Nephron (organoid): ENCODE measurements around the gene RHAG.

Experiments used
- H3K27ac Mint-ChIP-seq, 3 experiments: 2 replicates each; pipeline ENCODE4 v1.8.0; 2020; ENCODE audit warnings: mixed read lengths in 3 of 3, mild to moderate bottlenecking in 2 of 3, moderate library complexity in 1 of 3
- H3K27me3 Mint-ChIP-seq: 2 replicates; pipeline ENCODE4 v1.8.0; 2021; ENCODE audit warnings: low read depth, mild to moderate bottlenecking, moderate library complexity, mixed read lengths
- H3K36me3 Mint-ChIP-seq: 2 replicates; pipeline ENCODE4 v1.8.0; 2020; ENCODE audit warnings: low read depth, mixed read lengths
- H3K4me1 Mint-ChIP-seq: 2 replicates; pipeline ENCODE4 v1.8.0; 2020; ENCODE audit warnings: mixed read lengths
- H3K4me3 Mint-ChIP-seq, 3 experiments: 2 replicates each; pipeline ENCODE4 v1.8.0; 2020; ENCODE audit warnings: mild to moderate bottlenecking in 3 of 3, mixed read lengths in 3 of 3, moderate library complexity in 2 of 3
- H3K9me3 Mint-ChIP-seq: 2 replicates; pipeline ENCODE4 v1.8.0; 2020; ENCODE audit warnings: mixed read lengths
- TF ChIP-seq, protein P1 (sequence below), 3 experiments: fragments of 200-600 bp; sonication (generic); IDR thresholded peaks; one replicate each; pipeline ENCODE4 v1.5.0; 2021; ENCODE audit warnings: antibody characterized with exemption in 3 of 3; ENCODE audit not compliant: unreplicated experiment in 3 of 3

RHAG gene

DNA sequence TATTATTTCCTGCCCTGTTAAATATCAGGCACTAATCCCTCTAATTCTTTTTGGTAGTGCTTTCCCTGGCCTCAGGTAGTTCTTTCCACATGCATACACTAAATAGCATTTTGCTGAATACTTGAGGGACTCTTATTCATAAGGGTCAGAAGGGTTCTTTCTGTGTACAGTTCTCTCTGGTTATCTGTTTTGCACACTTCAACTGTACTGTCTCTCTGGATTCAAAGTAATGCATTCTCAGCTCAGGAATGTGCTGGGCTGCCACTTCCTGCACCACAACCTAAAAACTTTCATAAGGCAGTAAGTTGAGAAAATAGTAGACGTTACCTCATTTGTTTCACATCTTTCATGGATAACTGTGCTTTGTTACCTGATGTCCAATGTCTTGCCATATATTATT, 54.1 kb downstream of the RHAG start:
- Mint-ChIP-seq H3K36me3 (no peaks in the 10 kb centered on the region), H3K27ac (no peak overlapping the region), H3K4me3 (no peak overlapping the region), H3K27me3 (no peaks in the 10 kb centered on the region), H3K9me3 (no peaks in the 10 kb centered on the region), H3K4me1 (no peaks in the 10 kb centered on the region)
- TF ChIP-seq, protein P1, sequence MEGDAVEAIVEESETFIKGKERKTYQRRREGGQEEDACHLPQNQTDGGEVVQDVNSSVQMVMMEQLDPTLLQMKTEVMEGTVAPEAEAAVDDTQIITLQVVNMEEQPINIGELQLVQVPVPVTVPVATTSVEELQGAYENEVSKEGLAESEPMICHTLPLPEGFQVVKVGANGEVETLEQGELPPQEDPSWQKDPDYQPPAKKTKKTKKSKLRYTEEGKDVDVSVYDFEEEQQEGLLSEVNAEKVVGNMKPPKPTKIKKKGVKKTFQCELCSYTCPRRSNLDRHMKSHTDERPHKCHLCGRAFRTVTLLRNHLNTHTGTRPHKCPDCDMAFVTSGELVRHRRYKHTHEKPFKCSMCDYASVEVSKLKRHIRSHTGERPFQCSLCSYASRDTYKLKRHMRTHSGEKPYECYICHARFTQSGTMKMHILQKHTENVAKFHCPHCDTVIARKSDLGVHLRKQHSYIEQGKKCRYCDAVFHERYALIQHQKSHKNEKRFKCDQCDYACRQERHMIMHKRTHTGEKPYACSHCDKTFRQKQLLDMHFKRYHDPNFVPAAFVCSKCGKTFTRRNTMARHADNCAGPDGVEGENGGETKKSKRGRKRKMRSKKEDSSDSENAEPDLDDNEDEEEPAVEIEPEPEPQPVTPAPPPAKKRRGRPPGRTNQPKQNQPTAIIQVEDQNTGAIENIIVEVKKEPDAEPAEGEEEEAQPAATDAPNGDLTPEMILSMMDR (IDR thresholded peaks at IDR 0.05; ENCODE audit: unreplicated experiment in 3 of 3), result no peak

DNA sequence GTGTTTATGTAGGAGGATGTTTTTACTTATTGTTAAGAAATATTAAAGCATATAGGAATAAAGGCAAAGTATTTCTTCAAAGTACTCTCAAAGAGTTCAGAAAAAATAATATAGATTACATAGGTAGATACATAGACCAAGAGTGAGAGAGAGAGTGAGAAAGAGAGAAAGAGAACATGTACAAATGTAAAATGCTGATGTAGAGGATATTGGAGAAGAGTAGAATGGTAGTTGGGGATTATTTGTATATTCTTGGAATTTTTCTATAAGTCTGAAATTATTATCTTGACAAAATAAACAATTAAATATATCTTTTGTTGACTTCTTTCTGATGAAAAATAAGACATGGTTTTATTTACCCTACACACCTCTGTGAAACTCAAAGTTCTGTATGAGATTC, 57.0 kb downstream of the RHAG start:
- no peaks in the 10 kb centered on the region for H3K9me3 Mint-ChIP-seq
- no peak overlapping the region for H3K27ac Mint-ChIP-seq
- no peaks in the 10 kb centered on the region for H3K27me3 Mint-ChIP-seq
- TF ChIP-seq, protein P1 (IDR thresholded peaks at IDR 0.05; ENCODE audit: unreplicated experiment in 3 of 3), result no peak
- H3K36me3 Mint-ChIP-seq, result no peaks in the 10 kb centered on the region
- no peak overlapping the region for H3K4me3 Mint-ChIP-seq
- H3K4me1 Mint-ChIP-seq, result no peaks in the 10 kb centered on the region

DNA sequence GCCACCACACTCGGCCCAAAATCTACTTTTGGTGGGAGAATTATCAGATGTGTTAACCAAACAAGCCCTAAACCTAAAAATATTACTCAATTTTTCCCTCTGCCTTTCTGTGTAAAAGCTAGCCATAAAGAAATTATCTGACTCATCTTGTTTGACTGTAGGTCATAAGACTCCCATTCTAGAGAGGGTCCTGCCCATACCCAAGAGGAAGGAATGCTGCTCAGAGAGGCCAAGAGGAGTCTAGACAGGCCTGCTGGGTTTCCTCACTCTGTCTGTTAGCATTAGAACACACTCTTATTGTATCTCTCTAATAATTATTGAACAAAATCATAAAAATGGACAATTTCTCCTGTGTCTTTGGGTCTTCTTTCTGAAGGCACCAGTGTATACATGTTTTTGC, 60.0 kb downstream of the RHAG start:
- H3K27ac Mint-ChIP-seq, result no peak overlapping the region
- H3K36me3 Mint-ChIP-seq, result no peaks in the 10 kb centered on the region
- peaks cover 4% of the 10 kb centered on the region for H3K27me3 Mint-ChIP-seq
- no peaks in the 10 kb centered on the region for H3K9me3 Mint-ChIP-seq
- no peaks in the 10 kb centered on the region for H3K4me1 Mint-ChIP-seq
- no peak overlapping the region for H3K4me3 Mint-ChIP-seq
- TF ChIP-seq, protein P1 (IDR thresholded peaks at IDR 0.05; ENCODE audit: unreplicated experiment in 3 of 3), result no peak

DNA sequence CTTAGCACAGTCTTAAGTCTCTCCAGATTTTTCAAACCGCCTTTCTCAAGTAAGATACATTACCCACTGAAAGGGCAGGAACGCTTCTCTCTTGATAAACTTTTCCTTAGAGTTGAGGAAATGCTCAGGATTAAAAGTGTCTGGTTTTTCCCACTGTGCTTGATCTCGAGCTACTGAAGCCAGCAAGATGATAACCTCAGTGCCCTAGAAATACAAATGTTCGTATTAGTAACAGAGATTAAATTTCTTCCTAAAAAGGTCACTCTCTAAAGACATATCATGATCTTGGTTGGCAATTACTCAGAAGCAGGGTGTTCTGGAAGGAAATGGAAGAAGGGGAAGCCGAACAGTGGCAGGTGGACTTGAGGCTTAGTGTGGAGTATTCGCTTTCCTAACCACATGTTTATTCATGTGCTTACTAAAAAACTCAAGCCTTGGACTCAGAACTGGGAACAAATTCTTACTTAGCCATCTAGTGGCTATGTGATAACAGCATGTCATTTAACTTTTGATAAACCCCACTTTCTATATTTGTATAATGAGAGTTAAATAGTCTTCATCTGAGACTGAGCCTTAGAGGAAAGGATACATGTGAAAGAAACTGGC, 66.1 kb downstream of the RHAG start:
- no peaks in the 10 kb centered on the region for H3K9me3 Mint-ChIP-seq
- TF ChIP-seq, protein P1 (IDR thresholded peaks at IDR 0.05; ENCODE audit: unreplicated experiment in 3 of 3), result no peak
- no peaks in the 10 kb centered on the region for H3K36me3 Mint-ChIP-seq
- H3K27me3 Mint-ChIP-seq, result peaks cover 4% of the 10 kb centered on the region
- no peak overlapping the region for H3K27ac Mint-ChIP-seq
- H3K4me1 Mint-ChIP-seq, result peaks cover 7% of the 10 kb centered on the region
- H3K4me3 Mint-ChIP-seq, result no peak overlapping the region

DNA sequence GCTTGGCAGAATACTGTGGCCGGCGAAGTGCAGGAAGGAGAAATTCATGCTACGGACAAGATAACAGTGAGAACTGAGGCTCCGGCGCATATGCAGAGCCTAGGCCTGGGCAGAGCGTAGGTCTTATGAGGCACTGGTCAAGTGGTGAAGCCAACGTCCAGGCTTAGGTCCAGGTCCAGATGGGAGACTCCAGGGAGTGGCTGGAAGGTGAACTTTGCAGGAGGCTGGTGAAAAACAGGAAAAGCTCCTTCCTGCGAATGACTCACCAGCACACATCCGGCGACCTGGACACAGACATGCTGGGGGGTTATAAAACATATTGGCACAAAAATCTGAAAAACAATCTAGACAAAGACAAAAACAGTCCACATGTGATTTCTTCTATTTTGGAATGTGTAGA, 70.8 kb downstream of the RHAG start:
- Mint-ChIP-seq H3K36me3 (no peaks in the 10 kb centered on the region), H3K9me3 (peaks cover 3% of the 10 kb centered on the region), H3K27ac (no peak overlapping the region), H3K4me3 (no peak overlapping the region), H3K4me1 (peaks cover 6% of the 10 kb centered on the region), H3K27me3 (no peaks in the 10 kb centered on the region)
- TF ChIP-seq, protein P1 (IDR thresholded peaks at IDR 0.05; ENCODE audit: unreplicated experiment in 3 of 3), result no peak

DNA sequence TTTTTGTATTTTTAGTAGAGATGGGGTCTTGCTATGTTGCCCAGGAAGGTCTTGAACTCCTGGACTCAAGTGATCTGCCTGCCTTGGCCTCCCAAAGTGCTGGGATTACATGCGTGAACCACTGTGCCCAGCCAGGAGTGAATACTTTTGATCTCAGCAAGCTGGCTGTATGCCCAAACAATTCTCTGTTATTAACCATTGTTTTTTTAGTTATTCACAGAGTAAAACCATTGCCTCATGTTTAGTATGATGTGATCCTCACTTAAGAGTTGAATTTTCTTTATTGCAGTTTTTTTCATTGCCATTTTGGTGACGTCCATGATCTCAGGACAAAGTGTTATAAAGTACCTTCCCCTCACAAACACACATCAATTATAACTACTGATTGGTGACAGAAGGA, 71.4 kb downstream of the RHAG start:
- Mint-ChIP-seq H3K36me3 (no peaks in the 10 kb centered on the region), H3K9me3 (peaks cover 3% of the 10 kb centered on the region), H3K4me3 (no peak overlapping the region), H3K27ac (no peak overlapping the region), H3K4me1 (peaks cover under 1% of the 10 kb centered on the region), H3K27me3 (no peaks in the 10 kb centered on the region)
- TF ChIP-seq, protein P1 (IDR thresholded peaks at IDR 0.05; ENCODE audit: unreplicated experiment in 3 of 3), result no peak
